ENCODE data around the gene WDCP.

GRCh38 chr2:24018241-24018640 is 28.9 kb downstream of the WDCP start:
- TF ChIP-seq TEAD4 (IDR thresholded peaks at IDR 0.05) (no peak), EP300 (IDR thresholded peaks at IDR 0.05; ENCODE audit: borderline replicate concordance) (no peak), YY1 (IDR thresholded peaks at IDR 0.05; ENCODE audit: low read depth) (no peak), CREB1 (IDR thresholded peaks at IDR 0.05; ENCODE audit: low read depth) (no peak), RAD21 (IDR thresholded peaks at IDR 0.05; ENCODE audit: low read depth) (no peak), FOXM1 (IDR thresholded peaks at IDR 0.05; ENCODE audit: borderline replicate concordance, low read depth) (no peak), REST (IDR thresholded peaks at IDR 0.05; ENCODE audit: low read depth) (no peak), TAF1 (IDR thresholded peaks at IDR 0.05; ENCODE audit: low read depth) (no peak)

Data from Ishikawa (cell line).